ENCODE results near the gene MFSD12. TPM values are rescaled to one million over a fixed set of nuclear protein-coding genes. Genes with fewer than 3 reads are reported as not detected.

Gene MFSD12
- total RNA-seq (2014; rRNA removed; shearing (Covaris generic)): 50.5 and 93.6 TPM in 2 replicates

DNA sequence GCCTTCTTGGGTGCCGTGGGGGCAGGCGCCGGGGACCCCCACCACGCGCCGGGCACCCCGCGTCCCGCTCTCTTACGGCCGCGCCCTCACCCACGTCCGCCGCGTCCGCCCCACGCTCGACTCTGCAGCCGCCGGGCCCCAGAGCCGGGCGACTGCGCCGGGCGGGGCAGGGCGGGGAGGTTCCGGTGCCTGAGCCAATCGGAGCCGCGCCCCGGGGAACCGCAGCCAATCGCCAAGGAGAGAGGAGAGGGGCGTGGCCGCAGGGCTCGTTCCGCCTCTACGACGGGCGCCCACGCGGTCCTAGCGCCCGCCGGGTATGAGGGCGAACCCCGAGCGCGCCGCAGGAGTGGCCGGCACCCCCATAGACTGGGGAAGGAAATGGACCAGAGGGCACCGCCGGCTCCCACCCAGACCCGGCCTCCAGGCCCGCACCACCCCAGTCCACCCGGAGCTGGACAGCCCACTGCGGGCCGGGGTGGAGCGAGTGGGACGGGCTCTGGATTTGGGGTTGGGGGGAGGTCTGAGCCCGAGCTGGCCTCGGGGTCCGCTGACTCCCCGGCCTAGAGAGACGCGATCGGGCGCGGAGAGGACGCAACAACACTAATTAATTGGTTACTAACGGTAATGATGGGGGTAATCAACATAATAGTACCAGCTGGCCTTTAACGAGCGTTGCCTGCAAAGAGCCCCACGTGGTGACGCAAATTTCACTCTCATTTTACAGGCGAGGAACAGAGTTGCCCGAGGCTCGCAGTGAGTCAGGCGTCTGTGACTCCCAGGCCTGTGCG lies at the start of gene MFSD12:
MFSD12 (minus strand) TSS at position 126 of the 788 bp plus-strand sequence. CDS start 183 bp downstream, outside the sequence.
- peak; percentile 98 for DNase-seq (ENCODE audit: low read depth)

DNA sequence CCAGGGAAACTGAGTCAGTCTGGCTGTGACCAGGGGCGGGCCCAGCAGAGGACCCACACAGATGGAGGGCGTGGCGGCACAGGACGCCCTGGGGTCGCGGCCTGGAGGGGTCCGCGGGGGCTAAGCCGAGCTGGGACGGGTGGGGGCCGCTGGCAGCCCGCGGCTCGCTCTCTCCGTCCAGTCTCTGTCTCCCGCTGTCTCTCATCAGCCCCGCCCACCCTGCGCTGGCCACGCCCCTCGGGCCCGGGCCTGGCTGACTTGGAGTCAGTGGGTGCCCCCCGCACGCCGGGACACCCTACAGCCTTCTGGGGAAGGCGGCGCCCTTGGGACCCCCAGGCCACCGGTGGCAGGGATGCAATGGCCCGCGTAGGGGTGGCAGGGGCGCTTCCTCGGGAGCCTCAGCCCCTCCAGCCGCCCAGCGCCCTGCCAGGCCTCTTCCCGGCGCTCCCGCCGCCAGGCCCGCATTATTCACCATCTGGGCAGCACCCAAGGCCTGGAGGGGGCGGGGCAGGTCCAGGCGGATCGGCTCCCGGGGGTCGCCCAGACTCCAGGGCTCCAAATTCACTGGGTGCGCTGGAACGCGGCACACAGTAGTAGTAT lies 49.4 kb upstream of the MFSD12 start, which contains the start of gene TBXA2R:
TBXA2R (minus strand) TSS at position 186 of the 600 bp plus-strand sequence. CDS start 6,241 bp downstream, outside the sequence.
- peak; percentile 78 for DNase-seq (ENCODE audit: low read depth)

DNA sequence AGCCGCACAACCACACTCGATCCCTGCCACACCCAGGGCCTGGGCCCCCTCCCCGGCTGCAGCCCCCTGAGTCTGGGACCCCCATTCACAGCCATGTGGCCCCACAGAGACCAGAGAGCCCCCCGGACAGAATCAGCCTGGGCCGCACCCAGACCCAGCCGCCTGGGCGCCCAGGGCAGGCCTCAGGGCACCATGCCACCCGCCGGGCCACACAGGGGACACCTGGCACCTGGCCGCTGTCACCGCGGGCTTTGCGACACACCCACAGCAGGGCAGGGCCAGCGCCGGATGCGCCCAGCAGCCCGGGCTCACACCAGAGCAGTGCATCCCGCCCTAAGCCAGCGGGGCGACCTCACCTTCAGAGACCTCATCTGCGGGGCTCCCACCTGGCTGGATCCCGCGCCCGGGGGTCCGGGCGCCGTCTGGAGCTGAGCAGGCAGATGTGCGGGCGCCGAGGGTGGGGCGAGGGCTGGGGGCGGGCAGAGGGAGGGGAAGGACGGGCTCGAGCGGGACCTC lies 48.8 kb upstream of the MFSD12 start:
- peak; percentile 41 for DNase-seq (ENCODE audit: low read depth)

DNA sequence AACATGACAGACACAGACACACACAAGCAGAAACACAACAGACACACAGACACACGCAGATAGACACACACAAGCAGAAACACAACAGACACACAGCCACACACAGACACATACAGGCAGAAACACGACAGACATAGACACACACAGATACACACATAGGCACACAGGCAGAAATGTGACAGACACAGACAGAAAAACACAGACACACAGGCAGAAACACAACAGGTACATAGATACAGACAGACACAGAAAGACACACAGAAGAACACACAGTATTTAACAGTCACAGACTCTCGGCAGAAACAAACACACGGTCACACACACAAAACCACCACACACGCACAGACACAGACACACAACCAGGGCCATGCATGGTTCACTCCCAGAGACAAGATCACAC lies 48.4 kb upstream of the MFSD12 start:
- DNase-seq (ENCODE audit: low read depth): no peak

DNA sequence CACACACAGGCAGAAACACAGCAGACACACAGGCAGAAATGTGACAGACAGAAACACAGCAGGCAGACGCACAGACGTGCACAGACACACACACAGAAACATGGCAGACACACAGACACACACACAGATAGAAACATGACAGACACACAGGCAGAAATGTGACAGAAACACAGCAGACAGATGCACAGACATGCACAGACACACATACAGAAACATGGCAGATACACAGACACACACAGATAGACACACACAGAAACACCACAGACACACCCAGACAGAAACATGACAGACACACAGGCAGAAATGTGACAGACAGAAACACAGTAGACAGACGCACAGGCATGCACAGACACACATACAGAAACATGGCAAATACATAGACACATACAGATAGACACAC lies 48.0 kb upstream of the MFSD12 start:
- no peak for DNase-seq (ENCODE audit: low read depth)

DNA sequence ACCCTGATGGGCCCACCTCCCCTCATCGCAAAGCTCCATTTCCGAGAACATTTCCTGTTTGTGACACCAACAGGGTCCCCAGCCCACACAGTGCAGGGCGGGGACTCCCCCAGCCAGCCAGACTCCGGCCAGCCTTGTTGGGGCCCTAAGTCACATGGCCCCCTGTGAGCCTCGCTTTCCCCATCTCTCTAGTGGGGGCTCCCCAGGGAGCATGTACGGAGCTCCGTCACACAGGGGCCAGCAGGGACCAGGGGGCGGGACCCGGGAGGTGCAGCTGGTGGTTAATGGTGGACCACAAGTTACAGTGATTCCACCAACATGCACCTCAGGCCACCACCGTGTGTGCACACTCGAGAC lies 47.6 kb upstream of the MFSD12 start:
- no peak for DNase-seq (ENCODE audit: low read depth)

DNA sequence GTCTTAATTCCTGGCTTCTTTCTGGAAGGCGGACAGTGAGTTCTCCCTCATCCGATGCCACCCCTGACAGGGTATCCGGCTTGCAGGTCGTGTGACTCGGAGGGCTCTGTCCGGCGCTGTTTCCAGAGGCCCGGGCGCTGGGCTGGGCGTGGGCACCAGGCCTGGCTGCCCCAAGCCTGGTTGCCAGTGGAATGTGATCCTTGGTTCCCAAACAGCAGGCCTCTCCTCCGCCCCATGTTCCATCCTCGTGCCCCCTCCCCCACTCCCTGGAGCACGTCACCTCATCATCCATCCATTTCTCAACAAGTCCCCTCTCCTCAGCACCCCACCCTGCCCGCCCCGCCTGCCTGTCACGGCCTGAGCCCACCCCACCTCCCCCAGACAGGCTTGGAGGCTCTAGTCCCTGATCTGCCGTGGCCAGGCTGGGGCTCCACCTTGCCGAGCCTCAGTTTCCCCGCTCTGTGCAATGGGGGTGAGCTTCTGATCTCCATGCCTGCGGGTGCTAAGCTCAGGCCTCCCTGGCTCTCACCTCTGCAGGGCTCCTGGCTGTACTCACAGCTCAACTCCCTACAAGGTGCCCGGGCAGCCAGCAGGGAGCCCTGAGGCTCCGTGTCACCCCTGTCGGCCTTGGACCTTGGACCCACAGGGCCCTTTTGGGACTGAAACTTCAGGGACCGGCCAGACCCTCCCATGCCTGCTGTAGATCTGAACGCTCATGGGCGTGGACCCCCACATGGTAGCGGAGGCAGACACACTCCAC lies 47.0 kb upstream of the MFSD12 start:
- no peak for DNase-seq (ENCODE audit: low read depth)

DNA sequence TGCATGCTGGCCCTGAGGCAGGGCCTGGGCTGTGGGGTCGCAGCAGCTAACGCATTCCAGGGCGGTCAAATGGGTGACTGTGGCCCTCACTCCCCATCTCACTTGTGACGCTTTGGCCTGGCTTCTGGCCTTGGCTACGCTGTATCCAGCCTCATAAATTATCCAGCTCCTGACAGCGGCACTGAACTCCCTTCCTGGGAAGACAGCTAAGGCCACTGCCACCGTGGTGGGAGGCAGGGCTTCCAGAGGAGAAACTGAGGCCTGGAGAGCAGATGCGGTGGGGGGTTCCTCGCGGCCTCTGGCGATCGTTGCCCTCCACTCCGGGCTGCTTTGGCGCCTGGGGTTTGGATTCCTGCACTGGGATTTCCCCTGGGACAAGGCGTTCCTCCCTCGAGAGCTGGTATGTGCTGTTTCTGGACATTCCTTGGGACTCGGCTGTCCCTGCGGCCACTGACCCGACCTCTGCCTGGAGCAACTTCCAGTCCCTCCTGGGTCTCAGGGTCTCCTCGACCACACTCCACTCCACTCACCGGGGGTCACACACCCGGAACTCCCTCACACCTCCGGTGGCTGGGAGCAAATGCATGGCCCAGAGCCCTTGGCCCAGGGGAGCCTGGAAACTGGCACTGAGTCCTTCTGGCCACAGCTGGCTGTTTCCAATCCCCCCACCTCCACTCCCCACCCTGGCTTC lies 45.9 kb upstream of the MFSD12 start:
- no peak for DNase-seq (ENCODE audit: low read depth)

DNA sequence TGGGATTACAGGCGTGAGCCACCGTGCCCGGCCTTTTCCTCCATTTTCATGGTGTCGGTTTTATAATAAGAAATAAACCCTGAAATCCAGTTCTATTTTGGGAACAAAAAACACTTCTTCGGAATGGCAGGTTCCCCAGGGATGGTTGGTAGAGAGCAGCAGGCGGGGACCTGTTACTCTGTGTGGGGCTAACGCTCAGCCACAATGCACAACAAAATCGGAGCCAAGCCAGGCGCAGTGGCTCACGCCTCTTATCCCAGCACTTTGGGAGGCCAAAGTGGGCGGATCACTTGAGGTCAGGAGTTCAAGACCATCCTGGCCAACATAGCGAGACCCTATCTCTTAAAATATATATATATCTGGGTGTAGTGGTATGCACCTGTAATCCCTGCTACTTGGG lies 43.6 kb upstream of the MFSD12 start:
- no peak for DNase-seq (ENCODE audit: low read depth)

DNA sequence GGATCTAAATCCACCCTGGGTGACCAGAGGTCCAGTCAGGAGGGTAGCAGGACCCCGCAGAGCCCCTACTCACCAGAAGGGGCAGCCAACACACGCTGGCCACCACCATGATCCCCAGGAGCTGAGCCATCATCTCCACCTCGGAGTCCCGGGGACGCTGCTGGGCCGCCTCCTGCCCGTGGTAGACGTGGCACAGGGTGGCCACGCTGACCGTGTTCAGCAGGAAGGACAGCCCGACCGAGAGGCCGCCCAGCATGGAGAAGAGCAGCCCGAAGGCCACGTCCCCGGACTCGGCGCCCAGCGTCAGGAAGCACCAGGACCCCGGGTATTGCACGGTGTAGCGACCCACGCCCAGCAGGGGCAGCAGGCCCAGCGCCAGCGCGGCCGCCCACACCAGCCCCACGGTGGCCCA lies 42.4 kb upstream of the MFSD12 start:
- DNase-seq (ENCODE audit: low read depth): no peak

DNA sequence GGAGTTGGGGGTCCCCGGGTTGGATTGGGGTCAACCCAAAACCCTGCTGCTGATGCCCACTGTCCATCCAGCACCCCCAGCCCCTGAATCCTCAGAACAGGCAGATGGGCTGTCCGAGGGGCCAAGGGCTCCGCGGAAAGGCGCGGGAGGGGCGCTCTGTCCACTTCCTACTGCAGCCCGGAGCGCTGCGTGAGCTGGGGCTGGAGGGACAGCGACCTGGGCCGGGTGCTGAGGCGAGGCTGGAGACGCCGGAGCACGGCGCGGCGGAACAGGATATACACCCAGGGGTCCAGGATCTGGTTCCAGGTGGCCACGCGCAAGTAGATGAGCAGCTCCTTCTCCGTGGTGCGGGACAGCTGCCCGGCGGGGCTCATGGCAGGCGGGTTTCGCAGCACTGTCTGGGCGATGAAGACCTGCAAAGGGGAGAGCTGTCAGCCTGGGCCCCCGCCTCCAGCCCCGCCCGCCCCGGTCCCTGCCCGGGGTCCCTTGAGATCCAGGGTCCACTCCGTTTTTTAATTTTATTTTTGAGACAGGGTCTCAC lies 38.2 kb upstream of the MFSD12 start:
- DNase-seq (ENCODE audit: low read depth): no peak

DNA sequence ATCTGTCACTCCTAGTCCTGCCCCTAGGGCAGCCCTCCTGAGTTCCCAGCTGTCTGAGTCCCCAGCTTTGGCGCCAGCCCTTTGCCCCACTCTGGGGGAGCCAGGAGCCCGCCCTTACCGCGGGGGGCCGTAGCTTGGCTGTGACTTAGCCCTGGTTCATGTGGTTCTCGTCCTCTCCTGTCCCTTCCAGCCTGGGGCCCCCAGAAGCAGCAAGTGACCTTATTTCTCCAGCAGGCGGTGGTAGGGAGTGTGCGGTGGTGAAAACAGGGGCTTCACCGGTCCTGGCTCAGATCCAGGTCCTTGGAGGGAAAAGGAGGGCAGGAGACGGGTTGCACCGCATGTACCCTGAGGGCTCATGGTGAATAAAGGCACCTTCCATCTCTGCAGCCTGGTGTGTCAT lies 35.8 kb upstream of the MFSD12 start:
- DNase-seq (ENCODE audit: low read depth): no peak

DNA sequence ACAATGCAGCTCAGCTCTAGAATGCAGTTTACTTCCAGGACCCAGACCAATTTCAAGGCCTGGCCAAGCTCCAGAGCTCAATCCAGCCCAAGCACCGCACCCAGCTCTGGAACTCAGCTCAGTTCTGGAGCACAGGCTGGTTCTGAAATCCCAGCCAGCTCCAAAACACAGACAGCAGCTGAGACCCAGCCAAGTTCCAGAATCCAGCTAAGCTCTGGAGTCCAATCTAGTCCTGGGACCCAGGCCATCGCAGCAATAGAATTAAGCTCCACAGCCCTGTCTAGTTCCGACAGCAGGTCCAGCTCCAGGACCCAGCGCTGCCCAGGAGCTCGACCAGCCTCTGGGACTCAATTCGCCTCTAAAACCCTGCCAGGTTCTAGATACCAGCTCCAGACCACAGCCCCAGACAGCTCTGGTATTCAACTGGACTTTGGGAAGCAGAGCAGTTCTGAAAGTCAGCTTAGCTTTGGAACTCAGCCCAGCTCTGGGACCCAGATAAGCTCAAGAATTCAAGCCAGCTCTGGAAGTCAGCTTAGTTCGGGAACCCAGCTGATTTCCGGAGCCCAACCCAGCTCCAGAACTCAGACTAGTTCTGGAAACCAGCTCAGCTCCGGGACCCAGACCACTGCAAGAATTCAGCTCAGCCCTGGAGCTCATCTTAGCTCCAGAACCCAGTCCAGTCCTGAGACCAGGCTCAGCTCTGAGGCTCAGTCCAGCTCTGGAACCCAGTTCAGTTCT lies 34.7 kb upstream of the MFSD12 start:
- DNase-seq (ENCODE audit: low read depth): no peak

DNA sequence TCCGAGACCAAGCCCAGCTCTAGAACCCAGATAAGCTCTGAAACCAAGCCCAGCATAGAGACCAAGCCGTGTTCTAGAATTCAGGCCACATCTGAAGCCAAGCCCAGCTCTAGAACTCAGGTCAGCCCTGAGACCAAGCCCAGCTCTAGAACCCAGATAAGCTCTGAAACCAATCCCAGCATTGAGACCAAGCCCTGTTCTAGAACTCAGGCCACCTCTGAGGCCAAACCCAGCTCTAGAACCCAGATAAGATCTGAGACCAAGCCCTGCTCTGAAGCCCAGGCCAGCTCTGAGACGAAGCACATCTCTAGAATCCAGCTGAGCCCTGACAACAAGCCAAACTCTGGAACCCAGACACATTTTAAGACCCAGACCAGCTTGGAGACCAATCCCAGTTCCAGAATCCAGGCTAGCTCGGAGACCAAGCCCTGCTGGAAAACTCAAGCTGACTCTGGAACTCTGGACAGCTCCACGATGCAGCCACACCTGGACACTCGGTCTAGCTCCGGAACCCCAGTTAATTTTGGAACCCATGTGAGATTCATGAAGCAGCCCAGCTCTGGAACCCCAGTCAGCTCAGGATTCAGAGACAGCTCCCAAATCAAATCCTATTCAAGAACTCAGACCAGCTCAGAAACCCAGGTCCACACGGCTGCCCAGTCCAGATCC lies 33.7 kb upstream of the MFSD12 start:
- no peak for DNase-seq (ENCODE audit: low read depth)

DNA sequence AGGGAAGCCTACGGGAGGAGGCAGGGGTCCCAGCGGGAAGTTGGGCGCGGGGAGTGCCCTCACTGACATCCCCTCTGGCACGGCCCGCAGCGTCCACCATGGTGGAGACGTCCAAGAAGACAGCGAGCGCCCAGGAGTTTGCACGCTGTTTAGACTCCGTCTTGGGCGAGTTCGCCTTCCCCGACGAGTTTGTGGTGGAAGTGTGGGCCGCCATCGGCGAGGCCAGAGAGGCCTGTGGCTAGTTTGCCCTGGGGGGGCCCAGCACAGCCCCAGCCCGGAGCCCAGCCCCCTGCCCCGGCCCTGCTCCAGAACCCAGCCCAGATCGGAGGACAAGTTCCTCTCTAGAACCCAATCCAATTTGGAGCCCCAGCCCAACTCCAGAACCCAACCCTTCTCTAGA lies 32.6 kb upstream of the MFSD12 start:
- DNase-seq (ENCODE audit: low read depth): no peak

DNA sequence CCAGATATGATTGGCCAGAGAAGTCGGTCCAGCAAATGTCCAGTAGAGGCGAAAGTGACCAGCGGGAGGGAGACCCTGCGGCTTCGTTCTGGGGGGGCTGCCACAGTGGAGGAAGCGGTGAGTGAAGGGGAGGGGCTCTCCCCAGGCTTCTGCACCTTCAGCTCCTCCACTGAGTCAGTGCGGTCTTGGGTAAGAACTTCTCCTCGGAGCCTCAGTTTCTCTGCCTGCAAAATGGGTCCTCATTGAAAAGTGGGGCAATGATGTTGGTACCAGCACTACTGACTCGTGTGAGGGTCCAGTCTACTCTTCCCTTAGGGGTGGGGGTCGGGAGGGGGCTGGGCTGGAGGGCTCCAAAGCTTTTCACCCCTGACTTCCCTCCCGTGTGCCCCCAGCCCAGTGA lies 32.1 kb upstream of the MFSD12 start:
- DNase-seq (ENCODE audit: low read depth): no peak

DNA sequence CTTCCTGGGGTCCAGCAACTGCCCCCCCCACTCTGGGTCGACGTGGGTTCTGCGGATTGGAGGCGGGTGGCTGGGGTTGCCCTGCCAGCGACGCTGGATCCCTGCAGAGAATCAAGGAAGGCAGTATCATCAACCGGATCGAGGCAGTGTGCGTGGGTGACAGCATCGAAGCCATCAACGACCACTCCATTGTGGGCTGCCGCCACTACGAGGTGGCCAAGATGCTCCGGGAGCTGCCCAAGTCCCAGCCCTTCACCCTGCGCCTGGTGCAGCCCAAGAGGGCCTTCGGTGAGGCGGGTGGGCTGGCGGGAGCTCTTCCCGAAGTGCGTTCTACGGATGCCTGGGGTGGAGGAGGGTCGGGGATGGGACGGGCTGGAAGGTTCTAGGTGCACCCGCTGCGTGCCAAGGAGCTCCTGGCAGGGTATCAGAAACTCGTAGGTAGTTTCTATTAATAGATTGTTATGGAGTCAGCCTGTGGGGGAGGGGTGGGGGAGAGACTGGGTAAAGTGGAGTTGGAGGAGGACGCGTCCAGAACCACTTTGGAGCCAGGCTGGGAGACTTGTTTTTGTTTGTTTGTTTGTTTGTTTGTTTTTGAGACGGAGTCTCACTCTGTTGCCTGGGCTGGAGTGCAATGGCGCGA lies 29.4 kb upstream of the MFSD12 start:
- DNase-seq (ENCODE audit: low read depth): no peak

DNA sequence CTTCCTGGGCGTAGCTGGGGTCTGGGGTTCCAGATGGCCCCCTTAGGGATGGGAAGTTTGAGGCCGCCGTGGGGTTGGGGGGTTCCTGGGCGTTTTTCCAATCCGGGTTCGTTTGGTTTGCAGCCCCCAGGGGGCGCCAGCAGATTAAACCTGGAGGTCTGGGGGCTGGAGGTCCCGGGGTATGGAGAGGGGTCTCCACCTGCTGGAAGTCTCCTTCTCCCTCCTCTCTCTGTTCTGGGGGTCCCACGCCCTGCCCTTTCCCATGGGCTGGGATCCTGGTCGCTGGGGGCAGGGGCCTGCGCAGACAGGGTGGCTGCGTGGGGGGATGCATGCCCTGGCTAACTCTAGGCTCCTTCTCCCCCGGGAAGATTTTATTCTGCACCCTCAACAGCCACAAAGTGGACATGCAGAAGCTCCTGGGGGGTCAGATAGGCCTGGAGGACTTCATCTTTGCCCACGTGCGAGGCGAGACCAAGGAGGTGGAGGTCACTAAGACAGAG lies 28.8 kb upstream of the MFSD12 start:
- DNase-seq (ENCODE audit: low read depth): no peak

DNA sequence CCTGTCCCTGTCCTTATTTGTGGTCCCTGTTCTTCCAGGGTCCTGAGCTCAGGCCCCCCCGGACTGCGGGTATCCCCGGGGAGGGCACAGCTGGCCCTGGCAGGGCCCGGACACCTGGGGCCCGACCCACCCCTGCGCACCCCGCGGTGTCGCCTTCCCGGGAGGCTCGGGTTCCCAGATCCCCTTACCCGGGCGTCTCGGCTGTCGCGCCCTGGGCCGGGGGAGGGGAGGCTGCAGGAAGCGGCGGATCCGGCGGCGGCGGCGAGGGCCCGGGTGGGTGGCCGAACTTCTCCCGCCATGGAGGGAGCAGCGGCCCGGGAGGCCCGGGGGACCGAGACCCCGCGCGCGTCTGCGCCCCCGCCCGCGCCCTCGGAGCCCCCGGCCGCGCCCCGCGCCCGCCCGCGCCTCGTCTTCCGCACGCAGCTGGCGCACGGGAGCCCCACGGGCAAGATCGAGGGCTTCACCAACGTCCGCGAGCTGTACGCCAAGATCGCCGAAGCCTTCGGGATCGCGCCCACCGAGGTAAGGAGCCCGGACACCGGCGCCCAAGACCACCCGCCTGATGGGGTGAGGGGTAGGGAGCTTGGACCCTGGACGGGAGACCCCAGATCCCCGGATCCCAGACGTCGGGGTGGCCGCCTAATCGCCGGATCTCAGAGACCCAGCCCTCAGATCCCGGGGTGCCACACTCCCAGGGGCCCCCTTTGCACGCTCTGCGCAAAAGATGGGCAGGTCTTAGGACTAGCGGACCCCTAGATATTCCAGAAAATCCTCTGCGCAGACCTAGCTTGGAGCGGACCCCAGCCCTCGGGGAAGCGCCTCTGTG lies 28.1 kb upstream of the MFSD12 start, which contains the start of gene GIPC3:
GIPC3 (plus strand) TSS at position 178 of the 826 bp plus-strand sequence; CDS start at position 298, 120 bp downstream.
- DNase-seq (ENCODE audit: low read depth): no peak

All from Daoy (cell line).